GM23338 (cell line): Measurements from ENCODE around the gene TMEM63A. TPM values are rescaled to one million over a fixed set of nuclear protein-coding genes. Genes with fewer than 3 reads are reported as not detected.

ENCODE experiments used
- ATAC-seq: fragments of 200-7000 bp; cut with Tn5 transposase; 3 replicates; pipeline ENCODE4 v1.9.1; 2020
- DNase-seq: peaks from one replicate; pipeline ENCODE4 v3.0.0-alpha.2; 2015; ENCODE audit warnings: low spot score
- H2AFZ ChIP-seq: fragments of 200-600 bp; sonication (generic); 2 replicates; pipeline ENCODE4 v1.8.0; 2016; ENCODE audit warnings: antibody characterized with exemption, mild to moderate bottlenecking, moderate library complexity
- H3F3A ChIP-seq: fragments of 200-600 bp; sonication (generic); replicated peaks from 2 replicates; pipeline ENCODE4 v1.8.0; 2017; ENCODE audit warnings: antibody characterized with exemption, mixed run types, low read depth
- H3K27ac ChIP-seq: fragments of 200-600 bp; sonication (generic); 2 replicates; pipeline ENCODE4 v1.6.1; 2016; ENCODE audit warnings: low read depth
- H3K27me3 ChIP-seq: fragments of 200-600 bp; sonication (generic); 2 replicates; pipeline ENCODE4 v1.8.0; 2016; ENCODE audit warnings: mild to moderate bottlenecking, mixed run types, moderate library complexity; ENCODE audit not compliant: insufficient read depth
- H3K36me3 ChIP-seq: fragments of 200-600 bp; sonication (generic); 2 replicates; pipeline ENCODE4 v1.8.0; 2016; ENCODE audit warnings: mild to moderate bottlenecking; ENCODE audit not compliant: insufficient read depth
- H3K4me1 ChIP-seq: fragments of 200-600 bp; sonication (generic); 2 replicates; pipeline ENCODE4 v1.8.0; 2016; ENCODE audit warnings: mild to moderate bottlenecking, moderate library complexity; ENCODE audit not compliant: insufficient read depth
- H3K4me2 ChIP-seq: fragments of 200-600 bp; sonication (generic); 2 replicates; pipeline ENCODE4 v1.7.1; 2017; ENCODE audit warnings: mixed run types
- H3K4me3 ChIP-seq: fragments of 200-600 bp; sonication (generic); 2 replicates; pipeline ENCODE4 v1.6.1; 2016; ENCODE audit warnings: mixed run types
- H3K79me2 ChIP-seq: fragments of 200-600 bp; sonication (generic); replicated peaks from 2 replicates; pipeline ENCODE4 v1.8.0; 2017; ENCODE audit warnings: mild to moderate bottlenecking; ENCODE audit not compliant: insufficient read depth
- H3K9me2 ChIP-seq: fragments of 200-600 bp; sonication (generic); 2 replicates; pipeline ENCODE4 v1.8.0; 2017; ENCODE audit not compliant: insufficient read depth
- H4K20me1 ChIP-seq: fragments of 200-600 bp; sonication (generic); replicated peaks from 2 replicates; pipeline ENCODE4 v1.8.0; 2017; ENCODE audit warnings: mild to moderate bottlenecking; ENCODE audit not compliant: insufficient read depth
- H3K27ac Mint-ChIP-seq: 2 replicates; pipeline ENCODE4 v1.8.0; 2020; ENCODE audit warnings: inconsistent platforms, mild to moderate bottlenecking, moderate library complexity, mixed read lengths
- H3K27me3 Mint-ChIP-seq: 3 replicates; pipeline ENCODE4 v1.8.0; 2022; ENCODE audit warnings: low read depth, mild to moderate bottlenecking, moderate library complexity, mixed read lengths, inconsistent platforms; ENCODE audit not compliant: insufficient read depth, poor library complexity
- H3K36me3 Mint-ChIP-seq: 3 replicates; pipeline ENCODE4 v1.8.0; 2021; ENCODE audit warnings: low read depth, mild to moderate bottlenecking, inconsistent platforms, moderate library complexity, mixed read lengths
- H3K4me1 Mint-ChIP-seq: 3 replicates; pipeline ENCODE4 v1.8.0; 2020; ENCODE audit warnings: mild to moderate bottlenecking, inconsistent platforms, mixed read lengths
- H3K4me3 Mint-ChIP-seq: 3 replicates; pipeline ENCODE4 v1.8.0; 2021; ENCODE audit warnings: moderate library complexity, mild to moderate bottlenecking, inconsistent platforms, mixed read lengths
- H3K9me3 Mint-ChIP-seq: 3 replicates; pipeline ENCODE4 v1.8.0; 2020; ENCODE audit warnings: moderate library complexity, mild to moderate bottlenecking, inconsistent platforms, mixed read lengths
- ETS1 ChIP-seq: IDR thresholded peaks from 2 replicates; pipeline ENCODE4 v1.6.1; 2016; ENCODE audit warnings: antibody characterized with exemption
- JUNB ChIP-seq: IDR thresholded peaks from one replicate; pipeline ENCODE4 v1.6.1; 2016; ENCODE audit warnings: antibody characterized with exemption; ENCODE audit not compliant: unreplicated experiment
- NANOG ChIP-seq: IDR thresholded peaks from 2 replicates; pipeline ENCODE4 v1.6.1; 2016; ENCODE audit warnings: antibody characterized with exemption, borderline replicate concordance
- POLR2AphosphoS5 ChIP-seq: IDR thresholded peaks from 2 replicates; pipeline ENCODE4 v1.6.1; 2016; ENCODE audit warnings: antibody characterized with exemption, low read depth
- REST ChIP-seq: IDR thresholded peaks from one replicate; pipeline ENCODE4 v1.6.1; 2018; ENCODE audit warnings: antibody characterized with exemption; ENCODE audit not compliant: unreplicated experiment
- STAT1 ChIP-seq: IDR thresholded peaks from one replicate; pipeline ENCODE4 v1.6.1; 2016; ENCODE audit warnings: antibody characterized with exemption; ENCODE audit not compliant: unreplicated experiment
- ZNF114 ChIP-seq: fragments of 250-450 bp; sonication (Bioruptor Pico); IDR thresholded peaks from 2 replicates; pipeline ENCODE4 v1.5.0; 2020; ENCODE audit warnings: mild to moderate bottlenecking, moderate library complexity
- ZNF462 ChIP-seq: fragments of 250-450 bp; sonication (Bioruptor Pico); IDR thresholded peaks from 2 replicates; pipeline ENCODE4 v1.5.0; 2020; ENCODE audit warnings: mild to moderate bottlenecking, moderate library complexity
- polyA plus RNA-seq: library from polyadenylated mRNA; unstranded; fragments of >200 nt; fragmentation: Nextera tagmentation; extraction: Ambion mirVana; gene quantifications from 2 replicates; pipeline ENCODE4 v1.2.1, GENCODE V29; 2016
- total RNA-seq: library from RNA; depleted of rRNA; stranded (reverse); fragments of >200 nt; shearing (Covaris generic); gene quantifications from 2 replicates; pipeline ENCODE4 v1.2.3, GENCODE V29; 2014
- TF ChIP-seq, protein P1 (sequence below), 2 experiments: fragments of 200-600 bp in 1 of 2; sonication (generic) in 1 of 2; conservative IDR thresholded peaks; 2 replicates each; pipeline versions ENCODE4 v1.5.1 to v1.6.1; 2016 to 2017; ENCODE audit warnings: antibody characterized with exemption in 2 of 2, low read depth in 2 of 2, mild to moderate bottlenecking in 2 of 2, moderate library complexity in 1 of 2

The TMEM63A gene
- total and polyA plus RNA-seq, 2 experiments from 2014 or later, result 31.7 to 76.9 TPM

- Mint-ChIP-seq H3K9me3 (no peaks in the 10 kb centered on the region), H3K27me3 (peaks cover 16% of the 10 kb centered on the region), H3K27ac (no peak overlapping the region), H3K36me3 (no peaks in the 10 kb centered on the region), H3K4me3 (no peak overlapping the region; the same call in 2 of the 3 replicates), H3K4me1 (peaks cover 35% of the 10 kb centered on the region)
- no peak overlapping the region for H2AFZ ChIP-seq
- no peak for TF ChIP-seq POLR2AphosphoS5
- no peak for TF ChIP-seq REST
- TF ChIP-seq, protein P1, sequence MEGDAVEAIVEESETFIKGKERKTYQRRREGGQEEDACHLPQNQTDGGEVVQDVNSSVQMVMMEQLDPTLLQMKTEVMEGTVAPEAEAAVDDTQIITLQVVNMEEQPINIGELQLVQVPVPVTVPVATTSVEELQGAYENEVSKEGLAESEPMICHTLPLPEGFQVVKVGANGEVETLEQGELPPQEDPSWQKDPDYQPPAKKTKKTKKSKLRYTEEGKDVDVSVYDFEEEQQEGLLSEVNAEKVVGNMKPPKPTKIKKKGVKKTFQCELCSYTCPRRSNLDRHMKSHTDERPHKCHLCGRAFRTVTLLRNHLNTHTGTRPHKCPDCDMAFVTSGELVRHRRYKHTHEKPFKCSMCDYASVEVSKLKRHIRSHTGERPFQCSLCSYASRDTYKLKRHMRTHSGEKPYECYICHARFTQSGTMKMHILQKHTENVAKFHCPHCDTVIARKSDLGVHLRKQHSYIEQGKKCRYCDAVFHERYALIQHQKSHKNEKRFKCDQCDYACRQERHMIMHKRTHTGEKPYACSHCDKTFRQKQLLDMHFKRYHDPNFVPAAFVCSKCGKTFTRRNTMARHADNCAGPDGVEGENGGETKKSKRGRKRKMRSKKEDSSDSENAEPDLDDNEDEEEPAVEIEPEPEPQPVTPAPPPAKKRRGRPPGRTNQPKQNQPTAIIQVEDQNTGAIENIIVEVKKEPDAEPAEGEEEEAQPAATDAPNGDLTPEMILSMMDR (conservative IDR thresholded peaks at IDR 0.05; ENCODE audit: low read depth in 2 of 2), result no peak
- TF ChIP-seq ETS1, result no peak
- TF ChIP-seq ZNF114, result no peak
- no peak for TF ChIP-seq STAT1
- TF ChIP-seq NANOG, result peak; percentile 66; the same call in 1 of the 2 replicates
- TF ChIP-seq ZNF462, result peak; percentile 44; the same call in 1 of the 2 replicates
- no peak for TF ChIP-seq JUNB
- H4K20me1 ChIP-seq, result no peaks in the 10 kb centered on the region
- H3K27me3 ChIP-seq, result no peaks in the 10 kb centered on the region
- H3K4me1 ChIP-seq, result peaks cover 30% of the 10 kb centered on the region
- ATAC-seq, result peak; percentile 69
- H3K4me3 ChIP-seq, result peak overlapping the region; percentile 55; the same call in 1 of the 2 replicates
- 0 out of 2 replicates have a peak, but pooled peaks cover 4% of the 10 kb centered on the region for H3K79me2 ChIP-seq
- H3K4me2 ChIP-seq, result peak overlapping the region; percentile 81
- peak; percentile 78 for DNase-seq
- H3K9me2 ChIP-seq, result no peaks in the 10 kb centered on the region
- peak overlapping the region; percentile 76 for H3K27ac ChIP-seq
- H3F3A ChIP-seq, result peaks cover 10% of the 10 kb centered on the region
- H3K36me3 ChIP-seq, result no peaks in the 10 kb centered on the region
Measured at GRCh38 chr1:225890346-225891228, 8.4 kb upstream of the TMEM63A start.
